NT2/D1 (cell line): ENCODE data around the gene PHLDB1.

ENCODE experiments used
- SUZ12 ChIP-seq: IDR thresholded peaks from 2 replicates; pipeline ENCODE4 v1.6.1; 2011; ENCODE audit not compliant: insufficient read length, insufficient read depth; ENCODE audit errors: extremely low read depth
- YY1 ChIP-seq: IDR thresholded peaks from 2 replicates; pipeline ENCODE4 v1.6.1; 2011; ENCODE audit not compliant: insufficient read length, insufficient read depth
- ZNF274 ChIP-seq: IDR thresholded peaks from 2 replicates; pipeline ENCODE4 v1.6.1; 2011; ENCODE audit warnings: mild to moderate bottlenecking, low read depth, low read length

DNA sequence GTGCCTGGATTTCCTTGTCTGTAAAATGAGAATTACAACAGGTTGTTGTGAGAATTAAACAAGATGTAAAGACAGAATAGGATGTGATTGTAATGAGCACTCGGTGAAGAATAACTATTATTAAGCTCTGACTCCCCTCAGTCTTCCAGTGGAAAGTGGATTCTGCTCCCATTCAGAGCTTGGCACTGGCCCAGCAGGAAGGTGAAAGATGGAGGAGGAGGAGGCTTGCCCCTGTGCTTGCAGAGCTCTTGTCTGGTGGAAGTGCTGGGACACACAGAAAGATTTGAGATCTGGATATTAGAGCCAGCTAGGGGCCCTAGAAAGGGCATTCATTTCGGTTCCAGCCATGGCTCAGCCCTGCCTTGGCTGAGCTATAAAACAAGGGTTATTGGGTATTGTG is 28.2 kb downstream of the PHLDB1 start:
- TF ChIP-seq YY1: no peak
- no peak for TF ChIP-seq SUZ12
- TF ChIP-seq ZNF274: no peak
